ENCODE results near the gene HSPA12B. TPM values are rescaled to one million over a fixed set of nuclear protein-coding genes. Genes with fewer than 3 reads are reported as not detected.

The HSPA12B gene
- polyA plus RNA-seq, 1 experiment = 0.02 TPM

GRCh38 chr20:3697588-3698305 is 34.7 kb upstream of the HSPA12B start:
- Histone ChIP-seq H3K36me3 (ENCODE audit: control insufficient read depth, insufficient read depth, low read length) (no peaks in the 10 kb centered on the region), H3K4me3 (ENCODE audit: low read depth, low read length) (no peak overlapping the region), H3K27me3 (ENCODE audit: control insufficient read depth, insufficient read depth, low read length) (peaks cover 2% of the 10 kb centered on the region; the same call in 1 of the 2 replicates)
- no peak for DNase-seq (ENCODE audit: low read depth)
- no peak for TF ChIP-seq CTCF (IDR thresholded peaks at IDR 0.05; ENCODE audit: insufficient read depth, low read depth, low read length)
- POLR2A ChIA-PET = no interaction called here
- CTCF ChIA-PET = interaction anchor here (1.5 to 5.2 kb wide), 8 partner anchors 9 to 135 kb away, joined by 3 to 45 read pairs (median 12); partner anchors contain the start of gene SIGLEC1

- no peak for DNase-seq (ENCODE audit: low read depth)
- H3K36me3 ChIP-seq (ENCODE audit: control insufficient read depth, insufficient read depth, low read length) = no peaks in the 10 kb centered on the region
- H3K4me3 ChIP-seq (ENCODE audit: low read depth, low read length) = no peak overlapping the region
- ChIA-PET CTCF (interaction anchor here (1.1 to 5.2 kb wide), 8 partner anchors 9 to 136 kb away, joined by 3 to 45 read pairs (median 8); partner anchors contain the start of gene SIGLEC1), POLR2A (no interaction called here)
- peaks cover 2% of the 10 kb centered on the region; the same call in 1 of the 2 replicates for H3K27me3 ChIP-seq (ENCODE audit: control insufficient read depth, insufficient read depth, low read length)
- no peak for TF ChIP-seq CTCF (IDR thresholded peaks at IDR 0.05; ENCODE audit: insufficient read depth, low read depth, low read length)
Measured at GRCh38 chr20:3698591-3699001, 33.9 kb upstream of the HSPA12B start.

- TF ChIP-seq CTCF (IDR thresholded peaks at IDR 0.05; ENCODE audit: insufficient read depth, low read depth, low read length) = no peak
- ChIA-PET CTCF (interaction anchor here (0.6 to 5.2 kb wide), 7 partner anchors 9 to 52 kb away, joined by 3 to 45 read pairs (median 8); partner anchors contain the start of gene SIGLEC1), POLR2A (interaction anchor here (0.6 kb wide), 1 partner anchor 17 kb away, joined by 3 read pairs; no protein-coding TSS in a partner anchor)
- no peaks in the 10 kb centered on the region for H3K36me3 ChIP-seq (ENCODE audit: control insufficient read depth, insufficient read depth, low read length)
- H3K4me3 ChIP-seq (ENCODE audit: low read depth, low read length) = no peak overlapping the region
- peaks cover 2% of the 10 kb centered on the region; the same call in 1 of the 2 replicates for H3K27me3 ChIP-seq (ENCODE audit: control insufficient read depth, insufficient read depth, low read length)
- no peak for DNase-seq (ENCODE audit: low read depth)
Measured at GRCh38 chr20:3699037-3699436, 33.4 kb upstream of the HSPA12B start.

GRCh38 chr20:3701061-3701998 is 31.2 kb upstream of the HSPA12B start:
- H3K36me3 ChIP-seq (ENCODE audit: control insufficient read depth, insufficient read depth, low read length) = no peaks in the 10 kb centered on the region
- CTCF ChIA-PET = interaction anchor here (1.1 to 7.6 kb wide), 4 partner anchors 10 to 85 kb away, joined by 3 to 75 read pairs (median 28); partner anchors contain the start of genes CENPB and SIGLEC1
- no peak for DNase-seq (ENCODE audit: low read depth)
- TF ChIP-seq CTCF (IDR thresholded peaks at IDR 0.05; ENCODE audit: insufficient read depth, low read depth, low read length) = no peak
- POLR2A ChIA-PET = no interaction called here
- no peak overlapping the region for H3K4me3 ChIP-seq (ENCODE audit: low read depth, low read length)
- peaks cover 2% of the 10 kb centered on the region; the same call in 1 of the 2 replicates for H3K27me3 ChIP-seq (ENCODE audit: control insufficient read depth, insufficient read depth, low read length)
